ENCODE measurements around the gene TRMT112. TPM values are rescaled to one million over a fixed set of nuclear protein-coding genes. Genes with fewer than 3 reads are reported as not detected.

Gene TRMT112
- total and polyA plus RNA-seq, 2 experiments from 2014 or later: 298 to 927 TPM

DNA sequence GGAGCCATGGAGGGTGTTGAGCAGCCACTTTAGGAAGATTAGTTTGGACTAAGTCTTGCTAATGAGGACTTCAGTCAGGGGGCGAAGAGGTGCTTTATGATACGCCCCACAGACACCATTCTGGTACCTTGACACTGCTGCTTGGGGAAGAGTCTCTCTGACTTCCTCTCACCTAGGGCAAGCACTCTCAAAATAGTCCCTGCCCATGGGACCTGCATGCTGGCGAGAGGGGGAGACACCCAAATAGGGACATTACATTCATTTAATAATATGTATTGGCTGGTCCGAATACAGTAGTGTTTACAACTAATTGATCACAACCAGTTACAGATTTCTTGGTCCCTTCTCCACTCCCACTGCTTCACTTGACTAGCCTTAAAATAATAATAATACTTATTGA lies 21.6 kb downstream of the TRMT112 start (continued):
- TF ChIP-seq, protein P1, sequence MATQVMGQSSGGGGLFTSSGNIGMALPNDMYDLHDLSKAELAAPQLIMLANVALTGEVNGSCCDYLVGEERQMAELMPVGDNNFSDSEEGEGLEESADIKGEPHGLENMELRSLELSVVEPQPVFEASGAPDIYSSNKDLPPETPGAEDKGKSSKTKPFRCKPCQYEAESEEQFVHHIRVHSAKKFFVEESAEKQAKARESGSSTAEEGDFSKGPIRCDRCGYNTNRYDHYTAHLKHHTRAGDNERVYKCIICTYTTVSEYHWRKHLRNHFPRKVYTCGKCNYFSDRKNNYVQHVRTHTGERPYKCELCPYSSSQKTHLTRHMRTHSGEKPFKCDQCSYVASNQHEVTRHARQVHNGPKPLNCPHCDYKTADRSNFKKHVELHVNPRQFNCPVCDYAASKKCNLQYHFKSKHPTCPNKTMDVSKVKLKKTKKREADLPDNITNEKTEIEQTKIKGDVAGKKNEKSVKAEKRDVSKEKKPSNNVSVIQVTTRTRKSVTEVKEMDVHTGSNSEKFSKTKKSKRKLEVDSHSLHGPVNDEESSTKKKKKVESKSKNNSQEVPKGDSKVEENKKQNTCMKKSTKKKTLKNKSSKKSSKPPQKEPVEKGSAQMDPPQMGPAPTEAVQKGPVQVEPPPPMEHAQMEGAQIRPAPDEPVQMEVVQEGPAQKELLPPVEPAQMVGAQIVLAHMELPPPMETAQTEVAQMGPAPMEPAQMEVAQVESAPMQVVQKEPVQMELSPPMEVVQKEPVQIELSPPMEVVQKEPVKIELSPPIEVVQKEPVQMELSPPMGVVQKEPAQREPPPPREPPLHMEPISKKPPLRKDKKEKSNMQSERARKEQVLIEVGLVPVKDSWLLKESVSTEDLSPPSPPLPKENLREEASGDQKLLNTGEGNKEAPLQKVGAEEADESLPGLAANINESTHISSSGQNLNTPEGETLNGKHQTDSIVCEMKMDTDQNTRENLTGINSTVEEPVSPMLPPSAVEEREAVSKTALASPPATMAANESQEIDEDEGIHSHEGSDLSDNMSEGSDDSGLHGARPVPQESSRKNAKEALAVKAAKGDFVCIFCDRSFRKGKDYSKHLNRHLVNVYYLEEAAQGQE (IDR thresholded peaks at IDR 0.05; ENCODE audit: unreplicated experiment): no peak
- TF ChIP-seq STAT1 (IDR thresholded peaks at IDR 0.05; ENCODE audit: unreplicated experiment): no peak

DNA sequence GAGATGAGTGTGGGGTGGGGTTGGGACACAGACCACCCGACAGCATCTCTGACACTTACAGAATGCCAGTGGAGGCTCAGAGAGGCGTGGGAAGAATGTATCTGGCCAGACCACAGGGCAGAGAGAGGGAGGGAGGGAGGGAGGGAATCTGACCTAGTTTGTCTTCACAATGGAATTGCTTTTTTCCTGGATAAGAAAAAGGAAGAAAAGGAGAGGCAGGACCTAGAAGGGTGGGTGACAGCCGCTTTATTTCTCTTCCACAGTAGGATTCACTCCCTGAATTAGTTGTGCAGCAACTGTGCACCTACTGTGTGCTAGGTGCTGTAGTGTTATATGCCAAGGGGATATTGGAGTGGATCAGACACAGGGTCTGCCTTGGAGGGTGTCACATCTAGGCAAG lies 22.6 kb downstream of the TRMT112 start:
- H3K9me3 Mint-ChIP-seq: no peaks in the 10 kb centered on the region; the same call in 1 of the 3 replicates
- H3K27ac Mint-ChIP-seq: no peak overlapping the region
- no peak overlapping the region for H3K4me3 ChIP-seq
- peaks cover 16% of the 10 kb centered on the region for H3K4me1 Mint-ChIP-seq
- peaks cover 16% of the 10 kb centered on the region for H4K20me1 ChIP-seq (replicated peaks; ENCODE audit: insufficient read depth)
- H3K4me1 ChIP-seq (ENCODE audit: insufficient read depth): peaks cover 4% of the 10 kb centered on the region; the same call in 1 of the 2 replicates
- TF ChIP-seq STAT1 (IDR thresholded peaks at IDR 0.05; ENCODE audit: unreplicated experiment) (no peak), EZH2 (IDR thresholded peaks at IDR 0.05; ENCODE audit: low read depth, unreplicated experiment) (peak; percentile 68), CREB1 (CRISPR knock-in tag; IDR thresholded peaks at IDR 0.05; ENCODE audit: low read depth) (no peak)
- H3F3A ChIP-seq (replicated peaks; ENCODE audit: low read depth): peaks cover 20% of the 10 kb centered on the region; the same call in 1 of the 2 replicates
- DNase-seq (ENCODE audit: low spot score) (no peak), ATAC-seq (no peak)
- H3K36me3 ChIP-seq (ENCODE audit: insufficient read depth): no peaks in the 10 kb centered on the region
- no peak overlapping the region for H3K4me3 Mint-ChIP-seq
- H3K9me2 ChIP-seq (ENCODE audit: insufficient read depth): no peaks in the 10 kb centered on the region
- no peak overlapping the region for H3K27ac ChIP-seq (ENCODE audit: low read depth)
- H3K36me3 Mint-ChIP-seq (ENCODE audit: low read depth): no peaks in the 10 kb centered on the region; the same call in 2 of the 3 replicates
- H3K79me2 ChIP-seq (replicated peaks; ENCODE audit: insufficient read depth): no peaks in the 10 kb centered on the region
- H3K4me2 ChIP-seq: no peak overlapping the region
- peaks cover 100% of the 10 kb centered on the region for H3K27me3 ChIP-seq (ENCODE audit: insufficient read depth)
- no peak overlapping the region for H2AFZ ChIP-seq
- peaks cover 93% of the 10 kb centered on the region for H3K27me3 Mint-ChIP-seq (ENCODE audit: insufficient read depth, low read depth, poor library complexity)

DNA sequence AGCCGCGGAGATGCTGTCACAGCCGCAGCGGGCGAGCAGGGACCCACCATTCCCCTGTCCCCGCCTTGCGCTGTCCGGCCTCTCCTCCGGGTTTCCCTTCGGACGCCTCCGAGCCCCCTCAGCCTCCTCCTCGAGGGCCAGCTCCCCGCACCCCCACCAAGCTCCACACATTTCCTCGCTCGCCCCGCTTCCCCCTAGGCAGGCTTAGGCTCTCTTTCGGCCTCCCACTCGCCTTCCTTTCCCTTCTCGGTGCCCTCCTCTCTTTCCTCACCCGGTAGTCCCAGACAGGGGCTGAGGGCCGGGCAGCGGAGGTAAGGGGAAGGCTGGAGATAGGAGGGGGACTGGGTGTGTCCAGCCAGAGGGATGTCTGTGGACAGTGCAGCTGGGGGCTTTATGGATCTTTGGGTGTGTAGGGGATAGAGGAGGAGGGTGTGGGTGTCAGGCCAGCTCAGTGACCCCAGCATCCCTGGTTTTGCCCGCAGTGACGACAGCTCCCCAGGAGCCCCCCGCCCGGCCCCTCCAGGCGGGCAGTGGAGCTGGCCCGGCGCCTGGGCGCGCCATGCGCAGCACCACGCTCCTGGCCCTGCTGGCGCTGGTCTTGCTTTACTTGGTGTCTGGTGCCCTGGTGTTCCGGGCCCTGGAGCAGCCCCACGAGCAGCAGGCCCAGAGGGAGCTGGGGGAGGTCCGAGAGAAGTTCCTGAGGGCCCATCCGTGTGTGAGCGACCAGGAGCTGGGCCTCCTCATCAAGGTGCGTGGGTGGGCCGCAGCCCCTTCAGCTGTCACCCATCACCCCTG lies 24.7 kb downstream of the TRMT112 start:
- Histone ChIP-seq H3F3A (replicated peaks; ENCODE audit: low read depth) (peaks cover 14% of the 10 kb centered on the region; the same call in 1 of the 2 replicates), H2AFZ (no peak overlapping the region), H3K27me3 (ENCODE audit: insufficient read depth) (peaks cover 85% of the 10 kb centered on the region), H3K9me2 (ENCODE audit: insufficient read depth) (no peaks in the 10 kb centered on the region), H3K36me3 (ENCODE audit: insufficient read depth) (no peaks in the 10 kb centered on the region), H3K79me2 (replicated peaks; ENCODE audit: insufficient read depth) (no peaks in the 10 kb centered on the region), H3K4me2 (peak overlapping the region; percentile 78), H4K20me1 (replicated peaks; ENCODE audit: insufficient read depth) (peaks cover 16% of the 10 kb centered on the region), H3K4me3 (peak overlapping the region; percentile 59), H3K27ac (ENCODE audit: low read depth) (no peak overlapping the region), H3K4me1 (ENCODE audit: insufficient read depth) (peaks cover 1% of the 10 kb centered on the region; the same call in 1 of the 2 replicates)
- ATAC-seq (peak; percentile 17), DNase-seq (ENCODE audit: low spot score) (peak; percentile 54)
- Mint-ChIP-seq H3K4me3 (peak overlapping the region; percentile 59), H3K27me3 (ENCODE audit: insufficient read depth, low read depth, poor library complexity) (peaks cover 80% of the 10 kb centered on the region), H3K9me3 (no peaks in the 10 kb centered on the region; the same call in 1 of the 3 replicates), H3K4me1 (peaks cover 11% of the 10 kb centered on the region), H3K27ac (no peak overlapping the region), H3K36me3 (ENCODE audit: low read depth) (no peaks in the 10 kb centered on the region; the same call in 2 of the 3 replicates)
- no peak for TF ChIP-seq POLR2AphosphoS5 (IDR thresholded peaks at IDR 0.05; ENCODE audit: low read depth)
- TF ChIP-seq ZNF114 (CRISPR knock-in tag; IDR thresholded peaks at IDR 0.05): no peak
- TF ChIP-seq, protein P2, sequence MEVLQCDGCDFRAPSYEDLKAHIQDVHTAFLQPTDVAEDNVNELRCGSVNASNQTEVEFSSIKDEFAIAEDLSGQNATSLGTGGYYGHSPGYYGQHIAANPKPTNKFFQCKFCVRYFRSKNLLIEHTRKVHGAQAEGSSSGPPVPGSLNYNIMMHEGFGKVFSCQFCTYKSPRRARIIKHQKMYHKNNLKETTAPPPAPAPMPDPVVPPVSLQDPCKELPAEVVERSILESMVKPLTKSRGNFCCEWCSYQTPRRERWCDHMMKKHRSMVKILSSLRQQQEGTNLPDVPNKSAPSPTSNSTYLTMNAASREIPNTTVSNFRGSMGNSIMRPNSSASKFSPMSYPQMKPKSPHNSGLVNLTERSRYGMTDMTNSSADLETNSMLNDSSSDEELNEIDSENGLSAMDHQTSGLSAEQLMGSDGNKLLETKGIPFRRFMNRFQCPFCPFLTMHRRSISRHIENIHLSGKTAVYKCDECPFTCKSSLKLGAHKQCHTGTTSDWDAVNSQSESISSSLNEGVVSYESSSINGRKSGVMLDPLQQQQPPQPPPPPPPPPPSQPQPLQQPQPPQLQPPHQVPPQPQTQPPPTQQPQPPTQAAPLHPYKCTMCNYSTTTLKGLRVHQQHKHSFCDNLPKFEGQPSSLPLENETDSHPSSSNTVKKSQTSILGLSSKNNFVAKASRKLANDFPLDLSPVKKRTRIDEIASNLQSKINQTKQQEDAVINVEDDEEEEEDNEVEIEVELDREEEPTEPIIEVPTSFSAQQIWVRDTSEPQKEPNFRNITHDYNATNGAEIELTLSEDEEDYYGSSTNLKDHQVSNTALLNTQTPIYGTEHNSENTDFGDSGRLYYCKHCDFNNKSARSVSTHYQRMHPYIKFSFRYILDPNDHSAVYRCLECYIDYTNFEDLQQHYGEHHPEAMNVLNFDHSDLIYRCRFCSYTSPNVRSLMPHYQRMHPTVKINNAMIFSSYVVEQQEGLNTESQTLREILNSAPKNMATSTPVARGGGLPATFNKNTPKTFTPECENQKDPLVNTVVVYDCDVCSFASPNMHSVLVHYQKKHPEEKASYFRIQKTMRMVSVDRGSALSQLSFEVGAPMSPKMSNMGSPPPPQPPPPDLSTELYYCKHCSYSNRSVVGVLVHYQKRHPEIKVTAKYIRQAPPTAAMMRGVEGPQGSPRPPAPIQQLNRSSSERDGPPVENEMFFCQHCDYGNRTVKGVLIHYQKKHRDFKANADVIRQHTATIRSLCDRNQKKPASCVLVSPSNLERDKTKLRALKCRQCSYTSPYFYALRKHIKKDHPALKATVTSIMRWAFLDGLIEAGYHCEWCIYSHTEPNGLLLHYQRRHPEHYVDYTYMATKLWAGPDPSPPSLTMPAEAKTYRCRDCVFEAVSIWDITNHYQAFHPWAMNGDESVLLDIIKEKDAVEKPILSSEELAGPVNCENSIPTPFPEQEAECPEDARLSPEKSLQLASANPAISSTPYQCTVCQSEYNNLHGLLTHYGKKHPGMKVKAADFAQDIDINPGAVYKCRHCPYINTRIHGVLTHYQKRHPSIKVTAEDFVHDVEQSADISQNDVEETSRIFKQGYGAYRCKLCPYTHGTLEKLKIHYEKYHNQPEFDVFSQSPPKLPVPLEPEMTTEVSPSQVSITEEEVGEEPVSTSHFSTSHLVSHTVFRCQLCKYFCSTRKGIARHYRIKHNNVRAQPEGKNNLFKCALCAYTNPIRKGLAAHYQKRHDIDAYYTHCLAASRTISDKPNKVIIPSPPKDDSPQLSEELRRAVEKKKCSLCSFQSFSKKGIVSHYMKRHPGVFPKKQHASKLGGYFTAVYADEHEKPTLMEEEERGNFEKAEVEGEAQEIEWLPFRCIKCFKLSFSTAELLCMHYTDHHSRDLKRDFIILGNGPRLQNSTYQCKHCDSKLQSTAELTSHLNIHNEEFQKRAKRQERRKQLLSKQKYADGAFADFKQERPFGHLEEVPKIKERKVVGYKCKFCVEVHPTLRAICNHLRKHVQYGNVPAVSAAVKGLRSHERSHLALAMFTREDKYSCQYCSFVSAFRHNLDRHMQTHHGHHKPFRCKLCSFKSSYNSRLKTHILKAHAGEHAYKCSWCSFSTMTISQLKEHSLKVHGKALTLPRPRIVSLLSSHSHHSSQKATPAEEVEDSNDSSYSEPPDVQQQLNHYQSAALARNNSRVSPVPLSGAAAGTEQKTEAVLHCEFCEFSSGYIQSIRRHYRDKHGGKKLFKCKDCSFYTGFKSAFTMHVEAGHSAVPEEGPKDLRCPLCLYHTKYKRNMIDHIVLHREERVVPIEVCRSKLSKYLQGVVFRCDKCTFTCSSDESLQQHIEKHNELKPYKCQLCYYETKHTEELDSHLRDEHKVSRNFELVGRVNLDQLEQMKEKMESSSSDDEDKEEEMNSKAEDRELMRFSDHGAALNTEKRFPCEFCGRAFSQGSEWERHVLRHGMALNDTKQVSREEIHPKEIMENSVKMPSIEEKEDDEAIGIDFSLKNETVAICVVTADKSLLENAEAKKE (CRISPR knock-in tag; IDR thresholded peaks at IDR 0.05): no peak
- TF ChIP-seq, protein P3, sequence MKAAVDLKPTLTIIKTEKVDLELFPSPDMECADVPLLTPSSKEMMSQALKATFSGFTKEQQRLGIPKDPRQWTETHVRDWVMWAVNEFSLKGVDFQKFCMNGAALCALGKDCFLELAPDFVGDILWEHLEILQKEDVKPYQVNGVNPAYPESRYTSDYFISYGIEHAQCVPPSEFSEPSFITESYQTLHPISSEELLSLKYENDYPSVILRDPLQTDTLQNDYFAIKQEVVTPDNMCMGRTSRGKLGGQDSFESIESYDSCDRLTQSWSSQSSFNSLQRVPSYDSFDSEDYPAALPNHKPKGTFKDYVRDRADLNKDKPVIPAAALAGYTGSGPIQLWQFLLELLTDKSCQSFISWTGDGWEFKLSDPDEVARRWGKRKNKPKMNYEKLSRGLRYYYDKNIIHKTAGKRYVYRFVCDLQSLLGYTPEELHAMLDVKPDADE (IDR thresholded peaks at IDR 0.05): no peak

Data from GM23338 (cell line).